GM12873 (cell line): ENCODE results near the gene MMAB.

Experiments used
- CTCF ChIP-seq: IDR thresholded peaks from 2 replicates; pipeline ENCODE4 v1.5.1; 2012; ENCODE audit warnings: low read depth, mild to moderate bottlenecking, moderate library complexity, low read length, control low read depth; ENCODE audit not compliant: insufficient read depth; ENCODE audit errors: missing control alignments

The MMAB gene

GRCh38 chr12:109529691-109530640, 43.3 kb downstream of the MMAB start:
- TF ChIP-seq CTCF: no peak

DNA sequence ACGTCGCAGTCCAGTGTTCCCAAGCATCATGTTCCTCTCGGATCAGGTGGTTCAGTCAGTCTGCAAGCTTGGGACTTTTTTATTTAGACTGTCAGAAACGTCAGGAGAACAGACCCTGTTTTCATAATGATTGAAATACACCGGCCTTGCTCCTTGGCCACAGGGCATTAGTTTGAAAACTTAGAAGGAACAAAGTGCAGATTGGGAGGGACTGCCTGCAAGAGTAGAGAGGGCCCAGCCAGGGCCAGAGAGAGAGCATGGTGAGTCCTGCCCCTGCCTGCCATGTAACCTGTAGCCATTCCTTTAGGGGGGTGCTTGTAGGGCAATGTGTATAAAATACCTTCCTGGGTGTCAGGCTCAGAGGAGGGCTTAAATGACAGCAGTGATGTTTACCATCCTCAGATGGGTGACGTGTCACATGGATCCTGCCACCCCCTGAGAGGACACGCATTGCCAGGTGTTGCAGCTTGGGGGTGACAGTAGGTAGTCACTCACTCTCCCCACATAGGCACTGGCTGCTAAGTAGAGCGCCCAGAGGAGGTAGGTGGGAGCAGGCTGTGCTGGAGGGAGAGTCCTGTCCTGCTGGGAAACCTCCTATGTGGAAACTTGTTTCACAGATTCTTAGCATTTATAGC, 45.7 kb downstream of the MMAB start:
- no peak for TF ChIP-seq CTCF

- no peak for TF ChIP-seq CTCF
Observed at GRCh38 chr12:109525279-109525585, 48.1 kb downstream of the MMAB start.

GRCh38 chr12:109524466-109525278, 48.6 kb downstream of the MMAB start:
- TF ChIP-seq CTCF: no peak

DNA sequence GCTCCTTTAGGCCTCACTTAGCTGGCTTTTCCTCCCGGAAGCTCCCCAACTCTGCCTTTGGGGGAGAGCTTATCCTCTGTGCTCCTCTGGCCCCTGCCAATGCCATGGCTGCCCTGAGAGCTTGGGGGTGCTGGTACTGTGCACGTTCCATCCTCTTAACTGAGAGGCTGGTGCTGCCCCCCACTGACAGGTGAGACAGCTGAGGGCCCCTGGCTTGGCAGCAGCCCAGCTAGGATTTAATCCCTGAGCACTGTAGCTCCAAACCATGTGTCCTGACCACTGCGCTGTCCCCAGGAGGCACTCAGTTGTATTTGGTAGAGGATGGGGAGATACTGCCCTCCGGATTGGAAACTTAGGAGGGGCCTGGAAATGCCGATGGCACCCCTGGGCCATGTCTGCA, 49.8 kb downstream of the MMAB start:
- TF ChIP-seq CTCF: no peak

DNA sequence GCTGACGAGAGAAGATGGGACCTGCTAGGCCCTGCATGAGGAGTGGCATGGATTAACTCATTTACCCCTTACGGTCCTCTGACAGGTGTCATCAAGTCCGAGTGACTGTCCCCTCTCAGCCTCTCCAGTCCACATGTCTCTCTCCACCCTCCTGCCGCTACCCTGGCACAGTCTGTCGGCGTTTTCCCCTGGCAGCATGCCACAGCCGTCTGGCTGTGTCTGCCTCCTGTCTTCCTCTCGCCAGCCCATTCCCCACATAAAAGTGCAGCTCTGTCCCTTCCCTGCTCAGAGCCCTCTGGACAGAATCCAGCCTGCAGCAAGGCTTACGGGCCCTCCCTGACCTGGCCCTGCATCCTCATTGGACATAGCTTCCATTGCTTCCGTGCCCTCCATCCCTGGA, 50.2 kb downstream of the MMAB start:
- no peak for TF ChIP-seq CTCF

- no peak for TF ChIP-seq CTCF
Observed at GRCh38 chr12:109521831-109522230, 51.5 kb downstream of the MMAB start.
